ENCODE measurements around the gene MAPK11.

MAPK11 gene

GRCh38 chr22:50252082-50253045, 17.8 kb downstream of the MAPK11 start:
- DNase-seq, result peak in 6 of 10 donors; percentile 51 to 94 (median 64)
- intact Hi-C loops (cut with DNase I), result loop anchor here (5.0 kb wide), 1 partner anchor 90 kb away; the partner anchor contains the start of gene PPP6R2

- intact Hi-C loops (cut with DNase I), result loop anchor here (5.0 kb wide), 1 partner anchor 91 kb away; the partner anchor contains the start of gene PPP6R2
- DNase-seq, result no peak
Measured at GRCh38 chr22:50251477-50252081, 18.6 kb downstream of the MAPK11 start.

- intact Hi-C loops (cut with DNase I), result loop anchor here (5.0 kb wide), 1 partner anchor 91 kb away; the partner anchor contains the start of gene PPP6R2
- peak in 3 of 10 donors; percentile 56 to 92 (median 87) for DNase-seq
Measured at GRCh38 chr22:50250555-50251476, 19.4 kb downstream of the MAPK11 start, which contains the start of gene HDAC10. TSS of gene HDAC10 (minus strand) at chr22:50251265. CDS start at chr22:50251032, 233 bp downstream.

- DNase-seq, result no peak
- intact Hi-C loops (cut with DNase I), result loop anchor here (5.0 kb wide), 1 partner anchor 92 kb away; the partner anchor contains the start of gene PPP6R2
Measured at GRCh38 chr22:50250249-50250554, 20.0 kb downstream of the MAPK11 start.

GRCh38 chr22:50249341-50250248, 20.6 kb downstream of the MAPK11 start:
- intact Hi-C loops (cut with DNase I), result loop anchor here (5.0 to 10.0 kb wide), 2 partner anchors 93 to 255 kb away; partner anchors contain the start of genes LMF2, NCAPH2 and PPP6R2
- no peak for DNase-seq

- DNase-seq, result no peak
- intact Hi-C loops (cut with DNase I), result loop anchor here (10.0 kb wide), 1 partner anchor 256 kb away; the partner anchor contains the start of genes LMF2 and NCAPH2
Measured at GRCh38 chr22:50248196-50249081, 21.7 kb downstream of the MAPK11 start.

- peak in 4 of 10 donors; percentile 64 to 93 (median 80) for DNase-seq
- intact Hi-C loops (cut with DNase I), result loop anchor here (10.0 kb wide), 1 partner anchor 257 kb away; the partner anchor contains the start of genes LMF2 and NCAPH2
Measured at GRCh38 chr22:50247748-50248147, 22.4 kb downstream of the MAPK11 start.

GRCh38 chr22:50246242-50247175, 23.7 kb downstream of the MAPK11 start:
- no peak for DNase-seq
- intact Hi-C loops (cut with DNase I), result loop anchor here (10.0 kb wide), 1 partner anchor 258 kb away; the partner anchor contains the start of genes LMF2 and NCAPH2

GRCh38 chr22:50245214-50246072, 24.7 kb downstream of the MAPK11 start:
- DNase-seq, result no peak
- intact Hi-C loops (cut with DNase I), result loop anchor here (10.0 kb wide), 1 partner anchor 259 kb away; the partner anchor contains the start of genes LMF2 and NCAPH2

- DNase-seq, result peak; percentile 91 to 99 (median 96)
- intact Hi-C loops (cut with DNase I), result loop anchor here (10.0 kb wide), 1 partner anchor 260 kb away; the partner anchor contains the start of genes LMF2 and NCAPH2
Measured at GRCh38 chr22:50244420-50245213, 25.6 kb downstream of the MAPK11 start, which contains the start of gene TUBGCP6. TSS of gene TUBGCP6 (minus strand) at chr22:50245023. CDS start at chr22:50244459, 564 bp downstream.

GRCh38 chr22:50243685-50244419, 26.3 kb downstream of the MAPK11 start:
- DNase-seq, result no peak
- intact Hi-C loops (cut with DNase I), result loop anchor here (10.0 kb wide), 1 partner anchor 261 kb away; the partner anchor contains the start of genes LMF2 and NCAPH2

- DNase-seq, result no peak
- intact Hi-C loops (cut with DNase I), result loop anchor here (10.0 kb wide), 1 partner anchor 262 kb away; the partner anchor contains the start of genes LMF2 and NCAPH2
Measured at GRCh38 chr22:50242406-50242949, 27.7 kb downstream of the MAPK11 start.

GRCh38 chr22:50238755-50239154, 31.4 kb downstream of the MAPK11 start:
- intact Hi-C loops (cut with DNase I), result no loop called here
- DNase-seq, result no peak
